Measurements from ENCODE around the gene BCL3. TPM values are rescaled to one million over a fixed set of nuclear protein-coding genes. Genes with fewer than 3 reads are reported as not detected.

Gene BCL3
- polyA plus RNA-seq, 1 donor (not counting 4 experiments of a cell fraction or from before 2014, with no cell fraction given) = 1.1 TPM

DNA sequence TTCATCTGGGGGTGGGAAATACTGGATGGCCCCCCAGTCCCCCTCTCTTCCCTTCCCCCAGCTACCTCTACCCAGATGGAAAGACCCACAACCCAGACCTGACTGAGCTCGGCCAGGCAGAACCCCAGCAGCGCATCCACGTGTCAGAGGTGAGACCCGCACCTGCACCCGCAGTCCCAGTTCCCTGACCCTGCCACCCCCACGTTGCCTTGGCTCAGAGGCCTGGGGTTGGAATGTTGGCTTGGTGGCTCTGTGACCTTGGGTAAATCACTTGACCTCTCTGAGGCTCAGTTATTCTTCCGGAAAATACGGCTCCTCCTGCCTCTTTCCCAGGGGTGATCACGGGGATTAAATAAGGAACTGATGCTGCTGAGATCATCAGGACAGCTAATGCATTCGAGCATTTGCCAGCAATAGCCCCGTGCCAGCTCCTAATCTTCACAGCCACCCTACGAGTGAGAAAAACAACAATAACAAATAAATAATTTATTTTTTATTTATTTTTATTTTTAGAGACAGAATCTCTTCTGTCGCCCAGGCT is 41.5 kb downstream of the BCL3 start:
- Histone ChIP-seq H3K79me2 (ENCODE audit: control insufficient read depth, insufficient read depth, low read length) (peaks cover 4% of the 10 kb centered on the region), H2AFZ (ENCODE audit: control insufficient read depth, low read length) (no peak overlapping the region), H3K4me2 (ENCODE audit: control insufficient read depth, extremely low read depth, insufficient read depth, low read depth, low read length) (no peak overlapping the region), H3K9ac (ENCODE audit: control insufficient read depth, extremely low read depth, insufficient read depth, low read length) (no peak overlapping the region), H3K4me1 (ENCODE audit: control insufficient read depth, extremely low read depth, insufficient read depth, low read length) (no peaks in the 10 kb centered on the region), H3K9me1 (ENCODE audit: control insufficient read depth, extremely low read depth, insufficient read depth, low read length) (no peaks in the 10 kb centered on the region), H3K4me3 (ENCODE audit: control insufficient read depth in 2 of 3, extremely low read depth in 1 of 3, insufficient read depth in 2 of 3, low read depth in 1 of 3, low read length in 3 of 3) (no peak overlapping the region), H3K27ac (ENCODE audit: control insufficient read depth, insufficient read depth, low read length) (no peak overlapping the region), H3K36me3 (ENCODE audit: control insufficient read depth in 2 of 2, extremely low read depth in 1 of 2, insufficient read depth in 2 of 2, low read length in 2 of 2) (peaks cover 30 to 43% of the 10 kb centered on the region in 2 experiments), H3K9me3 (ENCODE audit: control insufficient read depth, low read depth, low read length) (no peaks in the 10 kb centered on the region), H4K20me1 (ENCODE audit: control insufficient read depth, extremely low read depth, insufficient read depth, low read length) (peaks cover 3% of the 10 kb centered on the region), H3K27me3 (ENCODE audit: control insufficient read depth, extremely low read depth, insufficient read depth, low read length) (no peaks in the 10 kb centered on the region)
- dilution Hi-C loops (cut with MboI; ENCODE audit: extremely low pct_ligation_motif_present, low sequenced_read_pairs) = no loop called here
- TF ChIP-seq EZH2 (IDR thresholded peaks at IDR 0.05; ENCODE audit: low read length) (no peak), CTCF (optimal IDR thresholded peaks at IDR 0.05 in 1 of 3, IDR thresholded peaks at IDR 0.05 in 1 of 3, conservative IDR thresholded peaks at IDR 0.05 in 1 of 3; ENCODE audit: extremely low read depth in 1 of 3, insufficient read depth in 2 of 3, low read length in 3 of 3) (no peak)
- no peak for DNase-seq (ENCODE audit: low read depth, low spot score)
- FAIRE-seq = no peak

DNA sequence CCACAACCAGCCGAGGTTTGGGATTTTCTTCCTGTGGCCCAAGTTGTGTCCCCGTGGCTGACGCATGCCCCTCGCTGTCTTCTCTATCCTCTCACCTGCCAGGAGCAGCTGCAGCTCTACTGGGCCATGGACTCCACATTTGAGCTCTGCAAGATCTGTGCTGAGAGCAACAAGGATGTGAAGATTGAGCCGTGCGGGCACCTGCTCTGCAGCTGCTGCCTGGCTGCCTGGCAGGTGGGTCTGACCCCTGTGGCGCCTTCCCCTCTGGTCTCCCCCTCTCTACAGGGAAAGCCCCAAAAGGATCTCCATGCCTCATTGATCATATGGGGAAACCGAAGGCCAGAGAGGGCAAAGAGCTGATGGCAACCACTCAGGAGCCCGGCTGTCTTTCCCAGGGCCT is 43.8 kb downstream of the BCL3 start:
- DNase-seq (ENCODE audit: low read depth, low spot score) = no peak

More for the DNA sequence above, 43.8 kb downstream of the BCL3 start:
- no peak overlapping the region for H2AFZ ChIP-seq (ENCODE audit: control insufficient read depth, low read length)
- H3K36me3 ChIP-seq (ENCODE audit: control insufficient read depth in 2 of 2, extremely low read depth in 1 of 2, insufficient read depth in 2 of 2, low read length in 2 of 2) = peaks cover 45 to 47% of the 10 kb centered on the region in 2 experiments
- dilution Hi-C loops (cut with MboI; ENCODE audit: extremely low pct_ligation_motif_present, low sequenced_read_pairs) = no loop called here
- H3K9ac ChIP-seq (ENCODE audit: control insufficient read depth, extremely low read depth, insufficient read depth, low read length) = no peak overlapping the region
- no peaks in the 10 kb centered on the region for H3K9me3 ChIP-seq (ENCODE audit: control insufficient read depth, low read depth, low read length)
- FAIRE-seq = no peak
- no peak overlapping the region for H3K4me3 ChIP-seq (ENCODE audit: control insufficient read depth in 2 of 3, extremely low read depth in 1 of 3, insufficient read depth in 2 of 3, low read depth in 1 of 3, low read length in 3 of 3)
- H3K4me1 ChIP-seq (ENCODE audit: control insufficient read depth, extremely low read depth, insufficient read depth, low read length) = no peaks in the 10 kb centered on the region
- no peaks in the 10 kb centered on the region for H3K9me1 ChIP-seq (ENCODE audit: control insufficient read depth, extremely low read depth, insufficient read depth, low read length)
- H3K79me2 ChIP-seq (ENCODE audit: control insufficient read depth, insufficient read depth, low read length) = peaks cover 4% of the 10 kb centered on the region
- H3K27me3 ChIP-seq (ENCODE audit: control insufficient read depth, extremely low read depth, insufficient read depth, low read length) = no peaks in the 10 kb centered on the region
- no peak overlapping the region for H3K4me2 ChIP-seq (ENCODE audit: control insufficient read depth, extremely low read depth, insufficient read depth, low read depth, low read length)
- TF ChIP-seq CTCF (optimal IDR thresholded peaks at IDR 0.05 in 1 of 3, IDR thresholded peaks at IDR 0.05 in 1 of 3, conservative IDR thresholded peaks at IDR 0.05 in 1 of 3; ENCODE audit: extremely low read depth in 1 of 3, insufficient read depth in 2 of 3, low read length in 3 of 3) (no peak), EZH2 (IDR thresholded peaks at IDR 0.05; ENCODE audit: low read length) (no peak)
- H3K27ac ChIP-seq (ENCODE audit: control insufficient read depth, insufficient read depth, low read length) = no peak overlapping the region
- H4K20me1 ChIP-seq (ENCODE audit: control insufficient read depth, extremely low read depth, insufficient read depth, low read length) = peaks cover 3% of the 10 kb centered on the region
